Activated T-cell treated with anti-CD3 and anti-CD28 coated beads, Interleukin-2, amount 50 U/mL, for 72 hours (primary cell): Measurements from ENCODE around the gene RBM27. TPM values are rescaled to one million over a fixed set of nuclear protein-coding genes. Genes with fewer than 3 reads are reported as not detected.
"Not testable (repeated sequence)": the region's sequence is repeated elsewhere in the genome, so short reads cannot be mapped to it uniquely, and the experiment has no call there.

ENCODE experiments used
- ATAC-seq, 2 donors: fragments of 150-1000 bp; cut with Tn5 transposase; replicated peaks in 1 of 2; 2 replicates each; pipeline ENCODE4 v1.10.0; 2021; ENCODE audit warnings: moderate library complexity in 2 of 2, mild to moderate bottlenecking in 1 of 2
- DNase-seq, 2 donors: peaks; one replicate each; pipeline ENCODE4 v3.0.0; 2021 to 2022; ENCODE audit warnings: mixed read lengths in 1 of 2
- H3K27ac Mint-ChIP-seq: one replicate; pipeline ENCODE4 v1.8.0; 2022; ENCODE audit warnings: mild to moderate bottlenecking, moderate library complexity, mixed read lengths
- H3K27me3 Mint-ChIP-seq: one replicate; pipeline ENCODE4 v1.8.0; 2022; ENCODE audit warnings: low read depth, mixed read lengths
- H3K36me3 Mint-ChIP-seq, 2 donors: one replicate each; pipeline ENCODE4 v1.8.0; 2022; ENCODE audit warnings: mixed read lengths in 2 of 2, mild to moderate bottlenecking in 1 of 2; ENCODE audit not compliant: insufficient read depth in 2 of 2
- H3K4me1 Mint-ChIP-seq: one replicate; pipeline ENCODE4 v1.8.0; 2022; ENCODE audit warnings: low read depth, mixed read lengths
- H3K4me3 Mint-ChIP-seq, 2 donors: one replicate each; pipeline ENCODE4 v1.8.0; 2022; ENCODE audit warnings: mild to moderate bottlenecking in 2 of 2, mixed read lengths in 2 of 2, moderate library complexity in 2 of 2
- H3K9me3 Mint-ChIP-seq, 2 donors: one replicate each; pipeline ENCODE4 v1.8.0; 2022; ENCODE audit warnings: mixed read lengths in 2 of 2
- total RNA-seq, 2 donors: library from RNA; stranded (reverse); gene quantifications; one replicate each; pipeline ENCODE4 v1.2.3, GENCODE V29; 2022

The RBM27 gene
- total RNA-seq, 2 donors from 2014 or later, result 24.3 to 24.7 TPM

- no peak for ATAC-seq
- H3K9me3 Mint-ChIP-seq, result no peaks in the 10 kb centered on the region
- peaks cover 49% of the 10 kb centered on the region for H3K4me1 Mint-ChIP-seq
- no peaks in the 10 kb centered on the region for H3K27me3 Mint-ChIP-seq
- H3K27ac Mint-ChIP-seq, result no peak overlapping the region
- no peak overlapping the region for H3K4me3 Mint-ChIP-seq
- peaks cover 0 to 2% of the 10 kb centered on the region in 2 donors for H3K36me3 Mint-ChIP-seq
- DNase-seq, result no peak
Observed at GRCh38 chr5:146213210-146213826, 9.9 kb downstream of the RBM27 start.

GRCh38 chr5:146214881-146215280 is 11.5 kb downstream of the RBM27 start:
- H3K4me1 Mint-ChIP-seq, result peaks cover 38% of the 10 kb centered on the region

GRCh38 chr5:146218168-146218567 is 14.8 kb downstream of the RBM27 start:
- Mint-ChIP-seq H3K36me3 (peaks cover 4 to 15% of the 10 kb centered on the region in 2 donors), H3K4me3 (no peak overlapping the region), H3K4me1 (peaks cover 23% of the 10 kb centered on the region), H3K27ac (peak overlapping the region; percentile 87), H3K9me3 (no peaks in the 10 kb centered on the region), H3K27me3 (no peaks in the 10 kb centered on the region)
- DNase-seq (no peak), ATAC-seq (no peak)

More at GRCh38 chr5:146214881-146215280, 11.5 kb downstream of the RBM27 start:
- not testable (repeated sequence) for DNase-seq, H3K9me3 Mint-ChIP-seq, H3K4me3 Mint-ChIP-seq, H3K36me3 Mint-ChIP-seq, H3K27me3 Mint-ChIP-seq, H3K27ac Mint-ChIP-seq, ATAC-seq

- ATAC-seq (no peak), DNase-seq (no peak)
- Mint-ChIP-seq H3K36me3 (peaks cover 4 to 21% of the 10 kb centered on the region in 2 donors), H3K4me3 (no peak overlapping the region), H3K4me1 (peaks cover 17% of the 10 kb centered on the region), H3K9me3 (no peaks in the 10 kb centered on the region), H3K27me3 (no peaks in the 10 kb centered on the region), H3K27ac (no peak overlapping the region)
Observed at GRCh38 chr5:146219243-146219642, 15.8 kb downstream of the RBM27 start.

- no peak overlapping the region for H3K4me3 Mint-ChIP-seq
- DNase-seq (no peak), ATAC-seq (no peak)
- no peaks in the 10 kb centered on the region for H3K9me3 Mint-ChIP-seq
- H3K27me3 Mint-ChIP-seq, result no peaks in the 10 kb centered on the region
- H3K4me1 Mint-ChIP-seq, result peaks cover 17% of the 10 kb centered on the region
- H3K36me3 Mint-ChIP-seq, result peaks cover 4 to 21% of the 10 kb centered on the region in 2 donors
- H3K27ac Mint-ChIP-seq, result no peak overlapping the region
Observed at GRCh38 chr5:146221234-146221633, 17.8 kb downstream of the RBM27 start.

- Mint-ChIP-seq H3K36me3 (peaks cover 4 to 24% of the 10 kb centered on the region in 2 donors), H3K27ac (no peak overlapping the region), H3K4me1 (peaks cover 13% of the 10 kb centered on the region), H3K27me3 (no peaks in the 10 kb centered on the region), H3K4me3 (no peak overlapping the region), H3K9me3 (no peaks in the 10 kb centered on the region)
- DNase-seq (no peak), ATAC-seq (no peak)
Observed at GRCh38 chr5:146222005-146222404, 18.6 kb downstream of the RBM27 start.

- H3K9me3 Mint-ChIP-seq, result no peaks in the 10 kb centered on the region
- no peak for DNase-seq
- peaks cover 5% of the 10 kb centered on the region for H3K4me1 Mint-ChIP-seq
- H3K4me3 Mint-ChIP-seq, result no peak overlapping the region
- ATAC-seq, result no peak
- no peak overlapping the region for H3K27ac Mint-ChIP-seq
- H3K27me3 Mint-ChIP-seq, result no peaks in the 10 kb centered on the region
- H3K36me3 Mint-ChIP-seq, result peaks cover 4 to 24% of the 10 kb centered on the region in 2 donors
Observed at GRCh38 chr5:146223179-146223578, 19.8 kb downstream of the RBM27 start.

- H3K27ac Mint-ChIP-seq, result peak overlapping the region; percentile 83
- no peak for ATAC-seq
- no peak for DNase-seq
Observed at GRCh38 chr5:146229222-146229621, 25.8 kb downstream of the RBM27 start.

GRCh38 chr5:146232223-146232622 is 28.8 kb downstream of the RBM27 start:
- H3K4me3 Mint-ChIP-seq, result no peak overlapping the region
- no peaks in the 10 kb centered on the region for H3K4me1 Mint-ChIP-seq
- H3K27ac Mint-ChIP-seq, result peak overlapping the region; percentile 60
- ATAC-seq (no peak), DNase-seq (no peak)
- peaks cover 0 to 14% of the 10 kb centered on the region in 2 donors for H3K36me3 Mint-ChIP-seq
- H3K27me3 Mint-ChIP-seq, result no peaks in the 10 kb centered on the region
- no peaks in the 10 kb centered on the region for H3K9me3 Mint-ChIP-seq

More at GRCh38 chr5:146229222-146229621, 25.8 kb downstream of the RBM27 start:
- Mint-ChIP-seq H3K27me3 (no peaks in the 10 kb centered on the region), H3K4me3 (no peak overlapping the region), H3K9me3 (no peaks in the 10 kb centered on the region), H3K36me3 (peaks cover 0 to 13% of the 10 kb centered on the region in 2 donors), H3K4me1 (no peaks in the 10 kb centered on the region)

GRCh38 chr5:146233441-146233840 is 30.0 kb downstream of the RBM27 start:
- H3K27me3 Mint-ChIP-seq, result no peaks in the 10 kb centered on the region
- H3K27ac Mint-ChIP-seq, result no peak overlapping the region
- H3K4me3 Mint-ChIP-seq, result no peak overlapping the region
- H3K36me3 Mint-ChIP-seq, result peaks cover 0 to 15% of the 10 kb centered on the region in 2 donors
- DNase-seq (no peak), ATAC-seq (no peak)
- H3K9me3 Mint-ChIP-seq, result no peaks in the 10 kb centered on the region
- H3K4me1 Mint-ChIP-seq, result no peaks in the 10 kb centered on the region

GRCh38 chr5:146238973-146239372 is 35.6 kb downstream of the RBM27 start:
- no peak overlapping the region for H3K27ac Mint-ChIP-seq
- H3K4me3 Mint-ChIP-seq, result peak overlapping the region in 1 of 2 donors; percentile 12
- no peak for DNase-seq
- no peaks in the 10 kb centered on the region for H3K27me3 Mint-ChIP-seq
- H3K36me3 Mint-ChIP-seq, result peaks cover 5 to 19% of the 10 kb centered on the region in 2 donors
- H3K4me1 Mint-ChIP-seq, result peaks cover 13% of the 10 kb centered on the region
- ATAC-seq, result peak; percentile 78 to 81
- no peaks in the 10 kb centered on the region for H3K9me3 Mint-ChIP-seq

- no peak overlapping the region for H3K27ac Mint-ChIP-seq
- H3K4me1 Mint-ChIP-seq, result peaks cover 16% of the 10 kb centered on the region
- ATAC-seq, result no peak
- H3K9me3 Mint-ChIP-seq, result no peaks in the 10 kb centered on the region
- H3K27me3 Mint-ChIP-seq, result no peaks in the 10 kb centered on the region
- DNase-seq, result no peak
- no peak overlapping the region for H3K4me3 Mint-ChIP-seq
- peaks cover 5 to 25% of the 10 kb centered on the region in 2 donors for H3K36me3 Mint-ChIP-seq
Observed at GRCh38 chr5:146240951-146241350, 37.5 kb downstream of the RBM27 start.

GRCh38 chr5:146243247-146243646 is 39.8 kb downstream of the RBM27 start:
- no peak overlapping the region for H3K4me3 Mint-ChIP-seq
- DNase-seq (no peak), ATAC-seq (no peak)
- H3K9me3 Mint-ChIP-seq, result no peaks in the 10 kb centered on the region
- no peaks in the 10 kb centered on the region for H3K27me3 Mint-ChIP-seq
- H3K27ac Mint-ChIP-seq, result no peak overlapping the region
- peaks cover 18% of the 10 kb centered on the region for H3K4me1 Mint-ChIP-seq
- peaks cover 5 to 25% of the 10 kb centered on the region in 2 donors for H3K36me3 Mint-ChIP-seq

- Mint-ChIP-seq H3K4me3 (no peak overlapping the region), H3K4me1 (peaks cover 15% of the 10 kb centered on the region), H3K9me3 (no peaks in the 10 kb centered on the region), H3K27ac (no peak overlapping the region), H3K27me3 (no peaks in the 10 kb centered on the region), H3K36me3 (peaks cover 0 to 17% of the 10 kb centered on the region in 2 donors)
- DNase-seq (no peak), ATAC-seq (no peak)
Observed at GRCh38 chr5:146248561-146248960, 45.2 kb downstream of the RBM27 start.
